ENCODE measurements around the gene TEX22.

DNA sequence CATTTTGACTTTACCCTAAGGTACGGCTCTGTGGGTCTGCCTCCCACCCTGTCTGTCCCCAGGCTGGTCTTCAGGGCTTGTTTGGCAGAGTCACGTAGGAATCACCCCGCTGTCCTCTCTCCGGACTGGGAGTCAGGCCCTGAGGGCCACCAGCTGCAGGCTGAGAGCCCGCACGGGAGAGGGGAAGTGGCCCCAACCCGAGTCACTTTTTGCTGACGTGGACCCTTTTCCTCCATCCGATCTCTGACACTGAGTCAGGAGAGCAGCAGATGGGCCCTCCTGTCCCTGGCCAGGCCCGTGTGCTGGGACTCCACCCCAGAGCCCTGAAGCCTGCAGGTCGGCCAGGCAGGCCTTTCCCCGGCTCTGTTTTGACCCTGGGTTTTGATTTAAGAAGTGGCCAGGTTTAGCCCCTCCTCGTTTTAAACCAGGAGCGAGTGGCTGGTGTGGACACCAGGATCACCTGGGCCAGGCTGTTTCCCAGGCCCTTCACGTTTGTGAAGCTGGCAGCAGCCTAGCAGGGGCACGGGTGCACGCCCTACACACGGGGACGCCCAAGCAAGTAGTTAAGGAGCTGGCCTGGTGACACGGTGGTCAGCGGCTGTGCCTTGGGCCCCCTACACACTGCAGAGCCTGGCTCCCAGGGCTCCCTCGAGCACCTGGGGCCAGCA, 12.5 kb upstream of the TEX22 start:
- no peak for TF ChIP-seq CTCF (IDR thresholded peaks at IDR 0.05)
- TF ChIP-seq EP300 (IDR thresholded peaks at IDR 0.05) = no peak

Data from ovary (tissue), 3 donors.